ENCODE data around the gene TTLL9.
"Not testable (repeated sequence)": the region's sequence is repeated elsewhere in the genome, so short reads cannot be mapped to it uniquely, and the experiment has no call there.

Gene TTLL9

GRCh38 chr20:31918466-31919105 lies 48.2 kb downstream of the TTLL9 start:
- DNase-seq (ENCODE audit: low spot score) = no peak

- no peak for DNase-seq (ENCODE audit: low spot score)
Observed at GRCh38 chr20:31919410-31920155, 49.1 kb downstream of the TTLL9 start.

GRCh38 chr20:31920275-31920855 lies 49.9 kb downstream of the TTLL9 start:
- DNase-seq (ENCODE audit: low spot score) = no peak

GRCh38 chr20:31921480-31921879 lies 51.0 kb downstream of the TTLL9 start:
- DNase-seq (ENCODE audit: low spot score) = not testable (repeated sequence)

GRCh38 chr20:31922181-31922580 lies 51.7 kb downstream of the TTLL9 start:
- DNase-seq (ENCODE audit: low spot score) = no peak

GRCh38 chr20:31922588-31922987 lies 52.2 kb downstream of the TTLL9 start:
- no peak for DNase-seq (ENCODE audit: low spot score)

- no peak for DNase-seq (ENCODE audit: low spot score)
Observed at GRCh38 chr20:31923388-31924331, 53.2 kb downstream of the TTLL9 start.

- no peak for DNase-seq (ENCODE audit: low spot score)
Observed at GRCh38 chr20:31924561-31924960, 54.1 kb downstream of the TTLL9 start.

- no peak for DNase-seq (ENCODE audit: low spot score)
Observed at GRCh38 chr20:31925631-31926030, 55.2 kb downstream of the TTLL9 start.

GRCh38 chr20:31926493-31926892 lies 56.1 kb downstream of the TTLL9 start:
- DNase-seq (ENCODE audit: low spot score) = no peak

GRCh38 chr20:31927627-31928159 lies 57.3 kb downstream of the TTLL9 start:
- no peak for DNase-seq (ENCODE audit: low spot score)

GRCh38 chr20:31929631-31930030 lies 59.2 kb downstream of the TTLL9 start:
- DNase-seq (ENCODE audit: low spot score) = peak; percentile 35

- no peak for DNase-seq (ENCODE audit: low spot score)
Observed at GRCh38 chr20:31930779-31931178, 60.3 kb downstream of the TTLL9 start.

- no peak for DNase-seq (ENCODE audit: low spot score)
Observed at GRCh38 chr20:31933698-31934097, 63.3 kb downstream of the TTLL9 start.

GRCh38 chr20:31934491-31934890 lies 64.1 kb downstream of the TTLL9 start:
- DNase-seq (ENCODE audit: low spot score) = no peak

- no peak for DNase-seq (ENCODE audit: low spot score)
Observed at GRCh38 chr20:31934968-31935764, 64.7 kb downstream of the TTLL9 start.

- no peak for DNase-seq (ENCODE audit: low spot score)
Observed at GRCh38 chr20:31936420-31936819, 66.0 kb downstream of the TTLL9 start.

GRCh38 chr20:31937820-31938219 lies 67.4 kb downstream of the TTLL9 start:
- DNase-seq (ENCODE audit: low spot score) = no peak

- no peak for DNase-seq (ENCODE audit: low spot score)
Observed at GRCh38 chr20:31939661-31940060, 69.2 kb downstream of the TTLL9 start.

- DNase-seq (ENCODE audit: low spot score) = no peak
Observed at GRCh38 chr20:31943052-31943471, 72.6 kb downstream of the TTLL9 start.

- DNase-seq (ENCODE audit: low spot score) = no peak
Observed at GRCh38 chr20:31945319-31945718, 74.9 kb downstream of the TTLL9 start.
